GM12878 (cell line): ENCODE results near the gene ISL2. TPM values are rescaled to one million over a fixed set of nuclear protein-coding genes. Genes with fewer than 3 reads are reported as not detected.
A peak's percentile ranks its signal among the peaks of the same experiment; 100 is the strongest.

Experiments
- ATAC-seq: fragments of 200-7000 bp; cut with Tn5 transposase; 3 replicates; pipeline ENCODE4 v1.9.1; 2020; ENCODE audit warnings: mild to moderate bottlenecking, moderate library complexity
- Bru-seq: library from RNA; stranded (reverse); fragments of 400-500 nt; gene quantifications from one replicate; lab custom pipeline; 2021; lab: Mats Ljungman, UMichigan
- BruChase-seq, 2 experiments: library from RNA; stranded (reverse); fragments of 400-500 nt; gene quantifications; one replicate each; lab custom pipeline; 2021; lab: Mats Ljungman, UMichigan
- BruUV-seq: library from RNA; stranded (reverse); fragments of 400-500 nt; replicated peaks from 2 replicates; lab custom pipeline; 2021; lab: Mats Ljungman, UMichigan
- CTCF ChIA-PET: fragments of 300-600 bp; sonication (Branson Sonifier 250); formaldehyde crosslinking; extraction: SDS; loops from one replicate; lab custom pipeline; 2021; ENCODE audit warnings: inconsistent platforms; lab: Yijun Ruan, JAX
- POLR2A ChIA-PET: fragments of 350-600 bp; formaldehyde crosslinking; extraction: SDS; loops from one replicate; lab custom pipeline; 2021; ENCODE audit warnings: inconsistent platforms; lab: Charles Lee
- RAD21 ChIA-PET: fragments of 300-600 bp; sonication (Branson Sonifier 250); formaldehyde crosslinking; loops from one replicate; lab custom pipeline; 2023; ENCODE audit warnings: antibody characterized with exemption; ENCODE audit not compliant: unreplicated experiment; lab: Charles Lee
- SMC1A ChIA-PET: fragments of 300-600 bp; sonication (Branson Sonifier 250); formaldehyde crosslinking; loops from one replicate; lab custom pipeline; 2023; ENCODE audit not compliant: unreplicated experiment, uncharacterized antibody; lab: Charles Lee
- DNase-seq: peaks from one replicate; pipeline ENCODE4 v3.0.0-alpha.2; 2011; ENCODE audit warnings: low read depth, low spot score
- FAIRE-seq: peaks from 3 replicates; lab custom pipeline; 2011; peaks lifted over from hg19 to GRCh38; lab: Jason Lieb, UNC
- H2AFZ ChIP-seq: 2 replicates; pipeline ENCODE4 v1.6.0; 2011; ENCODE audit warnings: low read depth, low read length, control low read depth; ENCODE audit not compliant: control insufficient read depth
- H3K27ac ChIP-seq: 2 replicates; pipeline ENCODE4 v1.5.1; 2011; ENCODE audit warnings: control low read depth; ENCODE audit not compliant: control insufficient read depth, insufficient read depth
- H3K27me3 ChIP-seq, 2 experiments: replicated peaks in 1 of 2; 2 replicates each; pipeline versions ENCODE4 v1.6.0 to v1.6.1; 2011; ENCODE audit warnings: low read length in 1 of 2; ENCODE audit not compliant: control insufficient read depth in 2 of 2, insufficient read depth in 2 of 2
- H3K36me3 ChIP-seq, 2 experiments: 2 replicates each; pipeline ENCODE4 v1.5.1; 2011; ENCODE audit warnings: low read length in 1 of 2; ENCODE audit not compliant: control insufficient read depth in 2 of 2, insufficient read depth in 2 of 2
- H3K4me1 ChIP-seq: 2 replicates; pipeline ENCODE4 v1.6.1; 2011; ENCODE audit warnings: mild to moderate bottlenecking, low read length, moderate library complexity, mixed read lengths; ENCODE audit not compliant: control insufficient read depth, insufficient read depth
- H3K4me2 ChIP-seq: 2 replicates; pipeline ENCODE4 v1.6.0; 2011; ENCODE audit warnings: control low read depth; ENCODE audit not compliant: control insufficient read depth, insufficient read depth
- H3K4me3 ChIP-seq: fragments of 200-600 bp; sonication (generic); 2 replicates; pipeline ENCODE4 v1.5.1; 2016
- H3K79me2 ChIP-seq: 2 replicates; pipeline ENCODE4 v1.6.0; 2011; ENCODE audit warnings: low read length; ENCODE audit not compliant: control insufficient read depth, insufficient read depth
- H3K9ac ChIP-seq: 2 replicates; pipeline ENCODE4 v1.8.0; 2011; ENCODE audit warnings: low read length, control low read depth, mixed read lengths; ENCODE audit not compliant: control insufficient read depth, insufficient read depth
- H3K9me3 ChIP-seq: replicated peaks from 3 replicates; pipeline ENCODE4 v1.5.1; 2011; ENCODE audit warnings: mild to moderate bottlenecking, low read length; ENCODE audit not compliant: control insufficient read depth, insufficient read depth
- H4K20me1 ChIP-seq: 2 replicates; pipeline ENCODE4 v1.6.0; 2011; ENCODE audit not compliant: control insufficient read depth, insufficient read depth
- CBX5 ChIP-seq: sonication (generic); IDR thresholded peaks from 2 replicates; pipeline ENCODE4 v1.6.1; 2016; ENCODE audit warnings: low read depth, moderate library complexity, mild to moderate bottlenecking, inconsistent platforms
- CREB1 ChIP-seq: IDR thresholded peaks from 2 replicates; pipeline ENCODE4 v1.6.1; 2012; ENCODE audit warnings: low read depth, mild to moderate bottlenecking, inconsistent platforms
- CREM ChIP-seq: IDR thresholded peaks from 2 replicates; pipeline ENCODE4 v1.6.1; 2014; ENCODE audit warnings: antibody characterized with exemption, low read depth
- EGR1 ChIP-seq, 2 experiments: IDR thresholded peaks; 1 replicate in 1 of 2; 2 replicates in 1 of 2; pipeline ENCODE4 v1.6.1; 2011 to 2012; ENCODE audit warnings: low read depth in 2 of 2, low read length in 2 of 2, borderline replicate concordance in 1 of 2, mild to moderate bottlenecking in 1 of 2, moderate library complexity in 1 of 2
- KAT2A ChIP-seq: conservative IDR thresholded peaks from 2 replicates; pipeline ENCODE4 v1.6.1; 2011; ENCODE audit warnings: low read depth, low read length; ENCODE audit not compliant: control insufficient read depth
- MYC ChIP-seq: IDR thresholded peaks from 2 replicates; pipeline ENCODE4 v1.6.1; 2011; ENCODE audit warnings: mild to moderate bottlenecking, low read length, moderate library complexity, inconsistent platforms; ENCODE audit not compliant: insufficient read depth, insufficient replicate concordance, insufficient read length, severe bottlenecking
- NBN ChIP-seq: fragments of 450-650 bp; IDR thresholded peaks from 2 replicates; pipeline ENCODE4 v1.6.1; 2016
- NFYB ChIP-seq: IDR thresholded peaks from 2 replicates; pipeline ENCODE4 v1.6.1; 2011; ENCODE audit warnings: low read depth, mild to moderate bottlenecking, low read length, improper control_type of control experiment, moderate library complexity; ENCODE audit not compliant: insufficient read depth
- NR2C2 ChIP-seq: IDR thresholded peaks from 2 replicates; pipeline ENCODE4 v1.6.1; 2011; ENCODE audit warnings: borderline replicate concordance, low read depth; ENCODE audit not compliant: control insufficient read depth, insufficient read length
- POLR2A ChIP-seq: IDR thresholded peaks from 2 replicates; pipeline ENCODE4 v1.6.1; 2011; ENCODE audit warnings: low read depth, mild to moderate bottlenecking, low read length
- POLR2AphosphoS5 ChIP-seq: IDR thresholded peaks from 2 replicates; pipeline ENCODE4 v1.6.1; 2011; ENCODE audit warnings: mild to moderate bottlenecking, low read length, inconsistent platforms
- RCOR1 ChIP-seq: conservative IDR thresholded peaks from 2 replicates; pipeline ENCODE4 v1.6.1; 2012; ENCODE audit warnings: low read depth, low read length, improper control_type of control experiment
- RELA ChIP-seq: fragments of 450-650 bp; IDR thresholded peaks from 2 replicates; pipeline ENCODE4 v1.8.0; 2014; ENCODE audit warnings: borderline replicate concordance; ENCODE audit not compliant: partially characterized antibody
- SMAD1 ChIP-seq: fragments of 450-650 bp; IDR thresholded peaks from 2 replicates; pipeline ENCODE4 v1.6.1; 2018; ENCODE audit warnings: mild to moderate bottlenecking, low read depth; ENCODE audit not compliant: partially characterized antibody
- SMAD5 ChIP-seq: IDR thresholded peaks from 2 replicates; pipeline ENCODE4 v1.6.1; 2016; ENCODE audit warnings: antibody characterized with exemption, low read depth
- STAT1 ChIP-seq: fragments of 450-650 bp; conservative IDR thresholded peaks from 2 replicates; pipeline ENCODE4 v1.6.1; 2014; ENCODE audit warnings: antibody characterized with exemption, mild to moderate bottlenecking
- TAF1 ChIP-seq: IDR thresholded peaks from 2 replicates; pipeline ENCODE4 v1.6.1; 2011; ENCODE audit warnings: mild to moderate bottlenecking, low read depth, low read length, borderline replicate concordance
- TCF3 ChIP-seq: IDR thresholded peaks from 2 replicates; pipeline ENCODE4 v1.6.1; 2012; ENCODE audit warnings: low read depth, mild to moderate bottlenecking, low read length, borderline replicate concordance; ENCODE audit not compliant: insufficient read depth
- YY1 ChIP-seq: IDR thresholded peaks from 2 replicates; pipeline ENCODE4 v1.6.1; 2011; ENCODE audit warnings: low read depth, mild to moderate bottlenecking, low read length
- WGBS: methylation state at CpG from one replicate; pipeline ENCODE4 v1.1.6; 2016; ENCODE audit warnings: low lambda C conversion rate; ENCODE audit not compliant: insufficient replicate concordance, insufficient coverage; ENCODE audit errors: missing lambda C conversion rate; 5-methylcytosine and 5-hydroxymethylcytosine counted together
- in situ Hi-C: fragments of 300-500 bp; cut with MboI; formaldehyde crosslinking; loops from 9 replicates; pipeline ENCODE4 v1.14.3; 2018; ENCODE audit warnings: mixed read lengths
- intact Hi-C: fragments of 100-400 bp; cut with micrococcal nuclease; formaldehyde crosslinking; loops from one replicate; pipeline ENCODE4 v1.14.2; 2022; ENCODE audit not compliant: unreplicated experiment
- long read RNA-seq, 2 experiments: library from polyadenylated mRNA; unstranded; transcript quantifications; one replicate each; pipeline ENCODE4 v2.0.0, GENCODE V29; 2019 to 2020
- polyA minus RNA-seq, 3 experiments: library from RNA; depleted of rRNA, polyadenylated mRNA; stranded (reverse); fragments of >200 nt; gene quantifications; 2 replicates each; pipeline ENCODE4 v1.2.3, GENCODE V29; 2011
- polyA plus RNA-seq, 11 experiments: library from polyadenylated mRNA; depleted of rRNA in 4 of 11; unstranded in 6 of 11; stranded (reverse) in 5 of 11; fragments of >200 nt; fragmentation: Nextera tagmentation in 4 of 11; fragmentation: Illumina TruSeq in 1 of 11; extraction: Ambion mirVana in 4 of 11; extraction: Trizol in 1 of 11; gene quantifications; 1 replicate in 1 of 11; 2 replicates in 10 of 11; pipeline versions ENCODE4 v1.2.1 to v1.2.3, GENCODE V29; 2011 to 2016; ENCODE audit warnings: inconsistent platforms in 2 of 11, missing spikeins in 2 of 11, low read depth in 1 of 11
- total RNA-seq, 4 experiments: library from RNA; depleted of rRNA in 3 of 4; stranded (reverse); fragments of >200 nt in 3 of 4; fragmentation: Illumina TruSeq in 1 of 4; extraction: Trizol in 1 of 4; gene quantifications; 2 replicates each; pipeline versions ENCODE4 v1.2.1 to v1.2.3, GENCODE V29; 2013 to 2021

ISL2 gene
- total RNA-seq (2013; cell fraction: nucleolus; rRNA removed), result 0.29 TPM in 1 of 2 replicates, not detected in the other
- total RNA-seq (2014; rRNA removed), result 0.11 TPM in 1 of 2 replicates, not detected in the other
- not detected in 2 replicates for total RNA-seq (2014; rRNA removed; fragmentation: Illumina TruSeq; extraction: Trizol)
- total RNA-seq (2021), result 0.26 TPM in 1 of 2 replicates, not detected in the other
- polyA plus RNA-seq (2011; ENCODE audit: low read depth), result 0.91 TPM
- polyA plus RNA-seq (2011; rRNA removed), result 0.06 and 0.08 TPM in 2 replicates
- polyA plus RNA-seq (2011; cell fraction: cytosol; rRNA removed), result 0.18 and 0.30 TPM in 2 replicates
- polyA plus RNA-seq (2011; cell fraction: nucleus; rRNA removed), result 1.6 and 1.7 TPM in 2 replicates
- polyA plus RNA-seq (2012), result 1.4 and 2.3 TPM in 2 replicates
- not detected in 2 replicates for polyA plus RNA-seq (2014; fragmentation: Illumina TruSeq; extraction: Trizol)
- not detected for polyA plus RNA-seq (2014; fragmentation: Nextera tagmentation; extraction: Ambion mirVana)
- 0.05 TPM in 1 of 2 replicates, not detected in the other for polyA plus RNA-seq (2014; rRNA removed)
- polyA plus RNA-seq (2016; fragmentation: Nextera tagmentation; extraction: Ambion mirVana), result not detected
- polyA minus RNA-seq (2011; rRNA and poly(A)+ RNA removed), result 0.15 TPM in 1 of 2 replicates, not detected in the other
- 1.7 TPM in 1 of 2 replicates, not detected in the other for polyA minus RNA-seq (2011; cell fraction: cytosol; rRNA and poly(A)+ RNA removed)
- polyA minus RNA-seq (2011; cell fraction: nucleus; rRNA and poly(A)+ RNA removed), result not detected in 2 replicates
- Bru-seq, nascent RNA, result percentile 34 among the genes with signal in this experiment
- BruChase-seq, experiment 1, labeled RNA remaining after a 6-hour chase, result percentile 29 among the genes with signal in this experiment
- percentile 33 among the genes with signal in this experiment for BruChase-seq, experiment 2, labeled RNA remaining after a 2-hour chase
- long read RNA-seq, experiment 1, partial matches to known transcripts, result 0 of 1 reads
- long read RNA-seq, experiment 1, other reads (novel, unspliced or antisense), result 0 of 1 reads
- long read RNA-seq, experiment 2, result 0 reads

- Histone ChIP-seq H3K36me3 (no peaks in the 10 kb centered on the region), H3K27me3 (peaks cover 11 to 22% of the 10 kb centered on the region in 2 experiments), H3K9ac (peak within 1 kb of the TSS; percentile 73), H3K9me3 (no peaks in the 10 kb centered on the region; the same call in 1 of the 3 replicates), H3K4me1 (peaks cover 25% of the 10 kb centered on the region), H4K20me1 (no peaks in the 10 kb centered on the region), H3K27ac (peak within 1 kb of the TSS; percentile 51), H3K79me2 (no peaks in the 10 kb centered on the region; the same call in 1 of the 2 replicates), H2AFZ (peak within 1 kb of the TSS; percentile 59), H3K4me3 (peak within 1 kb of the TSS; percentile 62), H3K4me2 (peak within 1 kb of the TSS; percentile 96)
- ATAC-seq, result peak; percentile 30
- 1% methylated on average over 39 of the region's 40 CpGs for WGBS
- in situ Hi-C loops, result no loop called here
- CTCF ChIA-PET, result interaction anchor here (0.7 to 1.0 kb wide), 3 partner anchors 8 to 17 kb away, joined by 3 read pairs; no protein-coding TSS in a partner anchor
- intact Hi-C loops, result loop anchor here (5.0 kb wide), 1 partner anchor 144 kb away; no protein-coding TSS in a partner anchor
- POLR2A ChIA-PET, result interaction anchor here (0.7 kb wide), 1 partner anchor 10 kb away, joined by 3 read pairs; no protein-coding TSS in a partner anchor
- peak; percentile 61 for DNase-seq
- SMC1A ChIA-PET, result interaction anchor here (0.6 to 1.0 kb wide), 2 partner anchors 8 to 1639 kb away, joined by 3 read pairs; no protein-coding TSS in a partner anchor
- RAD21 ChIA-PET, result interaction anchor here (0.5 to 1.0 kb wide), 5 partner anchors 8 to 637 kb away, joined by 3 read pairs; no protein-coding TSS in a partner anchor
- BruUV-seq, result no TSS peak
- no peak for FAIRE-seq
- TF ChIP-seq NR2C2, result no peak
- TF ChIP-seq CBX5, result no peak
- TF ChIP-seq CREB1, result peak; percentile 91; the same call in 1 of the 2 replicates
- TF ChIP-seq TCF3, result no peak
- no peak for TF ChIP-seq SMAD5
- TF ChIP-seq KAT2A, result no peak
- no peak for TF ChIP-seq SMAD1
- peak; percentile 50; the same call in 1 of the 2 replicates for TF ChIP-seq POLR2AphosphoS5
- no peak for TF ChIP-seq RCOR1
- TF ChIP-seq TAF1, result peak; percentile 26; the same call in 1 of the 2 replicates
- no peak for TF ChIP-seq MYC
- TF ChIP-seq NBN, result no peak
- TF ChIP-seq NFYB, result peak; percentile 45; the same call in 1 of the 2 replicates
- no peak for TF ChIP-seq RELA
- peak; percentile 68 to 92 for TF ChIP-seq EGR1 (IDR thresholded peaks at IDR 0.05; ENCODE audit: borderline replicate concordance in 1 of 2, low read depth in 2 of 2, low read length in 2 of 2)
- TF ChIP-seq CREM, result peak; percentile 65; the same call in 1 of the 2 replicates
- peak; percentile 88 for TF ChIP-seq POLR2A
- no peak for TF ChIP-seq STAT1
- TF ChIP-seq YY1, result 0 out of 2 replicates have a peak, but pooled peaks have one; percentile 26
Measured at GRCh38 chr15:76336254-76337058, at the start of gene ISL2. Gene ISL2, plus strand, starts transcription at chr15:76336773. Its CDS starts 111 bp downstream, at chr15:76336884.
